ENCODE measurements around the gene TFR2. TPM values are rescaled to one million over a fixed set of nuclear protein-coding genes. Genes with fewer than 3 reads are reported as not detected.

Gene TFR2
- total and polyA plus RNA-seq, 2 of the 13 experiments (the other 11 are each of a cell fraction or from before 2014, with no cell fraction given): 36.9 to 64.2 TPM

DNA sequence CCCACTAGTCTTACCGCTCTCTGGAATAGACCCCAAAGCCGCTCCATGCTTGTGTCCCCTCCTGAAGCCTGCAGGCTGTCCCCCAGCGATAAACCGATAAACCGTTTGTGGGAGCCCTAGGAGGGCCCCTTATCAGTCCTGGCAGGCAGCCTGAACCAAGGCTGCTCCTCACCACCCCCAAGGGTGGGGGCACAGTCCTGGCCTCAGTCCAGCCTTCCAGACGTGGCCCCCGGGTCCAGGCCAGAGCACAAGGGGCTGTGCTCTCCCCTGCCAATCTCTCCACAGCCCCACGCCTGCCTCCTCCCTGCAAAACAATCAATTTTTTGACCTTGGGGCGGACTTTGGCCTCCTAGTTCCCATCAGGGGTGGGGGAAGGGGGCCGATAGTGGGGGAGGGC, at the start of gene TFR2 (continued):
- TF ChIP-seq ZNF33A (CRISPR knock-in tag; IDR thresholded peaks at IDR 0.05; ENCODE audit: borderline replicate concordance) (no peak), MIER3 (CRISPR knock-in tag; IDR thresholded peaks at IDR 0.05; ENCODE audit: borderline replicate concordance) (peak; percentile 68; the same call in 1 of the 2 replicates), RFX3 (CRISPR knock-in tag; IDR thresholded peaks at IDR 0.05) (no peak), HNRNPH1 (optimal IDR thresholded peaks at IDR 0.05; ENCODE audit: low read depth, low read length) (no peak), KAT2B (IDR thresholded peaks at IDR 0.05; ENCODE audit: borderline replicate concordance, low read depth, low read length) (no peak), CHCHD3 (CRISPR knock-in tag; IDR thresholded peaks at IDR 0.05) (no peak), ATF6 (CRISPR knock-in tag; conservative IDR thresholded peaks at IDR 0.05) (no peak), FOXA1 (IDR thresholded peaks at IDR 0.05) (no peak), FOXA1 (CRISPR knock-in tag; IDR thresholded peaks at IDR 0.05) (no peak), STAT5B (CRISPR knock-in tag; IDR thresholded peaks at IDR 0.05) (no peak), DPF2 (CRISPR knock-in tag; IDR thresholded peaks at IDR 0.05; ENCODE audit: borderline replicate concordance, low read depth) (peak; percentile 78), HOXA9 (CRISPR knock-in tag; IDR thresholded peaks at IDR 0.05; ENCODE audit: borderline replicate concordance) (no peak), MED13 (CRISPR knock-in tag; IDR thresholded peaks at IDR 0.05) (no peak), NR2F2 (IDR thresholded peaks at IDR 0.05; ENCODE audit: borderline replicate concordance, low read depth) (peak; percentile 41; the same call in 1 of the 2 replicates), CREB3 (CRISPR knock-in tag; IDR thresholded peaks at IDR 0.05) (no peak), ZNF770 (CRISPR knock-in tag; IDR thresholded peaks at IDR 0.05) (peak; percentile 42; the same call in 1 of the 2 replicates), PRPF4 (IDR thresholded peaks at IDR 0.05; ENCODE audit: low read depth, low read length, poor library complexity, severe bottlenecking) (no peak)
- TF ChIP-seq, protein P1, sequence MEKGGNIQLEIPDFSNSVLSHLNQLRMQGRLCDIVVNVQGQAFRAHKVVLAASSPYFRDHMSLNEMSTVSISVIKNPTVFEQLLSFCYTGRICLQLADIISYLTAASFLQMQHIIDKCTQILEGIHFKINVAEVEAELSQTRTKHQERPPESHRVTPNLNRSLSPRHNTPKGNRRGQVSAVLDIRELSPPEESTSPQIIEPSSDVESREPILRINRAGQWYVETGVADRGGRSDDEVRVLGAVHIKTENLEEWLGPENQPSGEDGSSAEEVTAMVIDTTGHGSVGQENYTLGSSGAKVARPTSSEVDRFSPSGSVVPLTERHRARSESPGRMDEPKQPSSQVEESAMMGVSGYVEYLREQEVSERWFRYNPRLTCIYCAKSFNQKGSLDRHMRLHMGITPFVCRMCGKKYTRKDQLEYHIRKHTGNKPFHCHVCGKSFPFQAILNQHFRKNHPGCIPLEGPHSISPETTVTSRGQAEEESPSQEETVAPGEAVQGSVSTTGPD (CRISPR knock-in tag; IDR thresholded peaks at IDR 0.05): no peak
- TF ChIP-seq, protein P2, sequence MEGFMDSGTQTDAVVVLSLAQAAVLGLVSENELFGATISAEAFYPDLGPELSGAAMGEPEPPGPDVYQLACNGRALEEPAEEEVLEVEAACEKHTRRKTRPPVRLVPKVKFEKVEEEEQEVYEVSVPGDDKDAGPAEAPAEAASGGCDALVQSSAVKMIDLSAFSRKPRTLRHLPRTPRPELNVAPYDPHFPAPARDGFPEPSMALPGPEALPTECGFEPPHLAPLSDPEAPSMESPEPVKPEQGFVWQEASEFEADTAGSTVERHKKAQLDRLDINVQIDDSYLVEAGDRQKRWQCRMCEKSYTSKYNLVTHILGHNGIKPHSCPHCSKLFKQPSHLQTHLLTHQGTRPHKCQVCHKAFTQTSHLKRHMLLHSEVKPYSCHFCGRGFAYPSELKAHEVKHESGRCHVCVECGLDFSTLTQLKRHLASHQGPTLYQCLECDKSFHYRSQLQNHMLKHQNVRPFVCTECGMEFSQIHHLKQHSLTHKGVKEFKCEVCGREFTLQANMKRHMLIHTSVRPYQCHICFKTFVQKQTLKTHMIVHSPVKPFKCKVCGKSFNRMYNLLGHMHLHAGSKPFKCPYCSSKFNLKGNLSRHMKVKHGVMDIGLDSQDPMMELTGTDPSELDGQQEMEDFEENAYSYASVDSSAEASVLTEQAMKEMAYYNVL (CRISPR knock-in tag; IDR thresholded peaks at IDR 0.05; ENCODE audit: borderline replicate concordance): no peak
- TF ChIP-seq, protein P3, sequence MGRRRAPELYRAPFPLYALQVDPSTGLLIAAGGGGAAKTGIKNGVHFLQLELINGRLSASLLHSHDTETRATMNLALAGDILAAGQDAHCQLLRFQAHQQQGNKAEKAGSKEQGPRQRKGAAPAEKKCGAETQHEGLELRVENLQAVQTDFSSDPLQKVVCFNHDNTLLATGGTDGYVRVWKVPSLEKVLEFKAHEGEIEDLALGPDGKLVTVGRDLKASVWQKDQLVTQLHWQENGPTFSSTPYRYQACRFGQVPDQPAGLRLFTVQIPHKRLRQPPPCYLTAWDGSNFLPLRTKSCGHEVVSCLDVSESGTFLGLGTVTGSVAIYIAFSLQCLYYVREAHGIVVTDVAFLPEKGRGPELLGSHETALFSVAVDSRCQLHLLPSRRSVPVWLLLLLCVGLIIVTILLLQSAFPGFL (CRISPR knock-in tag; IDR thresholded peaks at IDR 0.05): no peak
